Panc1 (cell line): ENCODE data around the gene MAD1L1.

Experiments
- CTCF ChIP-seq: fragments of 450-650 bp; IDR thresholded peaks from 2 replicates; pipeline ENCODE4 v1.5.1; 2017; ENCODE audit warnings: mild to moderate bottlenecking
- POLR2AphosphoS5 ChIP-seq: IDR thresholded peaks from 2 replicates; pipeline ENCODE4 v1.6.1; 2012; ENCODE audit warnings: mild to moderate bottlenecking, low read depth, low read length, moderate library complexity
- TCF7L2 ChIP-seq: IDR thresholded peaks from 2 replicates; pipeline ENCODE4 v1.6.1; 2011; ENCODE audit warnings: mild to moderate bottlenecking, low read depth, low read length, inconsistent platforms

DNA sequence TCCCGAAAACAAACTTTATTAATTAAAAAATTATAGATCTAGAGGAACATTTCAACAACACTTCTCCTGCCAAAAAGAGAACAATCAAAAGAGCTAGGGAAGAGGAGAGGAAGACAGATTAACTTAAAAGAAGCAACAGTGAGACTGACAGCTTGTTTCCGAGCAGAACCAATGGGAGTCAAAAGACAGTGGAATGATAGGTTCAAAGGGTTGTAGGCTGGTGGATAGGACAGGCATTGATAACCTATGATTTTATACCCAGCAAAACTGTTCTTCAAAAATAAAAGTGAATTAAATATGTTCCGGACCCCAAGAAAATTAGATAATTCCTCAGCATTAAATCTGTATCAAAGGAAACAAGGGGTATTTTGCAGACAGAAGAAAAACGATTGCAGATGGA lies 207.6 kb downstream of the MAD1L1 start:
- TF ChIP-seq CTCF (no peak), POLR2AphosphoS5 (no peak), TCF7L2 (no peak)
